ENCODE measurements around the gene TNFAIP1.
"Not testable (repeated sequence)": the region's sequence is repeated elsewhere in the genome, so short reads cannot be mapped to it uniquely, and the experiment has no call there.

The TNFAIP1 gene

DNA sequence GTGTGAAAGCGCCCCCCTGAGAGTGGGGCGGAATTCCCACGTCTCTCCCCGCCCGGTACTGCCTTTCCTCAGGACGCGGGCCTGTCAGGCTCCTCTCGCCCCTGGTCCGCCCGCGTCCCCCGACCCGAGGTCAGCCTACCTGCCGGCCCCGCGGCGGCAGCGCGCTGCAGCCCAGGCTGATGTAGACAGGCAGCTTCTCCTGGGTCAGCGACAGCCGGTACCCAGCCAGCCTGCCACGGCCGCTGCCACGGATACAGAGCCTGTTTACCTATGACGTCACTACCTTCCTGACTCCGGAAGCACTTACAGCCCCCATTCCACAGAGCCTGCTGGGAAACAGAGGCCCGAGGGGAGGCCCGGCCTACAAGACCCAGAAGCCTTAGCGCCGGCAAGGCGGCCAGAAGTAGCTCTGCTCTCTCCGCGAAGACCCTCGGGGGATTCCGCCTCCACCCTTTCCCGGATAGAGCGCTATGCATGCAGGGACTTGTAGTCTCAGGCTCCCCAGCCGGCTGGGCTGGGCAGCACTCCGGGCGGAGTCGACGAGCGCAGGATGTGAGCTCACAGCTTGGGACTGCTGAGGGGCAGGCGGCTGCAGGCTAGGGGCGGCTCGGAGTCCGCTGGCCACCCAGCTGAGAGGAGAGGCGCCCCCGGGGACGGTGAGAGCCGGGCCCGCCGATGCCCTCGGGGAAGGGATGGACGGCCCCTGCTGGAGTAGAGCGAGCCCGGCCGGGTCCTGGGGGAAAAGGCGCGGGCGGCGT is at the start of gene TNFAIP1, which contains the start of gene IFT20:
TNFAIP1 (plus strand) TSS at position 561 of the 758 bp plus-strand sequence. CDS start 3,761 bp downstream, outside the sequence.
IFT20 (minus strand) TSS at position 272 of the 758 bp plus-strand sequence. CDS start 3,487 bp downstream, outside the sequence.
- DNase-seq (ENCODE audit: low spot score): peak; percentile 87

DNA sequence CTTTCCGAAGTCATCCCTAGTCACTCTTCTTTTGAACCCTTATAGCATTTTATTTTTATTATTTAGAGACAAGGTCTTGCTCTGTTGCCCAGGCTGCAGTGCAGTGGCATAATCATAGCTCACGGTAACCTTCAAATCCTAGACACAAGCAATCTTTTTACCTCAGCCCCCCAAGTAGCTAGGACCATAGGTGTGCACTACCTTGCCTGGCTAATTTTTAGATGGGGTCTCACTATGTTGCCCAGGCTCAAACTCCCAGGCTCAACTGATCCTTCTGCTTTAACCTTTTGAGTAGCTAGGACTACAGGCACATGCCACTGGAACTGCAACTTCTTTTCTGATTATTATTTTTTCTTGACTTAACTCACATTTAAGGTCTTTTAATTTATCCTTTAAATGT is 49.6 kb upstream of the TNFAIP1 start:
- DNase-seq (ENCODE audit: low spot score): no peak

GRCh38 chr17:28290703-28291102 is 44.9 kb upstream of the TNFAIP1 start:
- no peak for DNase-seq (ENCODE audit: low spot score)

GRCh38 chr17:28291780-28292330 is 43.7 kb upstream of the TNFAIP1 start:
- DNase-seq (ENCODE audit: low spot score): no peak

DNA sequence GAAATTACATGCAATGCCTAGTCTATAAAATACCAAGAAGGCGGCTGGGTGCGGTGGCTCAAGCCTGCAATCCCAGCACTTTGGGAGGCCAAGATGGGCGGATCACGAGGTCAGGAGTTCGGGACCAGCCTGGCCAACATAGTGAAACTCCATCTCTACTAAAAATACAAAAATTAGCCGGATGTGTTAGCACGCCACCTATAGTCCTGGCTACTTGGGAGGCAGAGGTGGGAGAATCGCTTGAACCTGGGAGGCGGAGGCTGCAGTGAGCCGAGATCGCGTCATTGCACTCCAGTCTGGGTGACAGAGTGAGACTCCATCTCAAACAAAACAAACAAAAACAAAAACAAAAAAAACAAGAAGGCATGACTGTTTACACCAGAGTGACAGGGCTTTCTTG is 42.7 kb upstream of the TNFAIP1 start:
- DNase-seq (ENCODE audit: low spot score): not testable (repeated sequence)

GRCh38 chr17:28293994-28294393 is 41.6 kb upstream of the TNFAIP1 start:
- DNase-seq (ENCODE audit: low spot score): no peak

DNA sequence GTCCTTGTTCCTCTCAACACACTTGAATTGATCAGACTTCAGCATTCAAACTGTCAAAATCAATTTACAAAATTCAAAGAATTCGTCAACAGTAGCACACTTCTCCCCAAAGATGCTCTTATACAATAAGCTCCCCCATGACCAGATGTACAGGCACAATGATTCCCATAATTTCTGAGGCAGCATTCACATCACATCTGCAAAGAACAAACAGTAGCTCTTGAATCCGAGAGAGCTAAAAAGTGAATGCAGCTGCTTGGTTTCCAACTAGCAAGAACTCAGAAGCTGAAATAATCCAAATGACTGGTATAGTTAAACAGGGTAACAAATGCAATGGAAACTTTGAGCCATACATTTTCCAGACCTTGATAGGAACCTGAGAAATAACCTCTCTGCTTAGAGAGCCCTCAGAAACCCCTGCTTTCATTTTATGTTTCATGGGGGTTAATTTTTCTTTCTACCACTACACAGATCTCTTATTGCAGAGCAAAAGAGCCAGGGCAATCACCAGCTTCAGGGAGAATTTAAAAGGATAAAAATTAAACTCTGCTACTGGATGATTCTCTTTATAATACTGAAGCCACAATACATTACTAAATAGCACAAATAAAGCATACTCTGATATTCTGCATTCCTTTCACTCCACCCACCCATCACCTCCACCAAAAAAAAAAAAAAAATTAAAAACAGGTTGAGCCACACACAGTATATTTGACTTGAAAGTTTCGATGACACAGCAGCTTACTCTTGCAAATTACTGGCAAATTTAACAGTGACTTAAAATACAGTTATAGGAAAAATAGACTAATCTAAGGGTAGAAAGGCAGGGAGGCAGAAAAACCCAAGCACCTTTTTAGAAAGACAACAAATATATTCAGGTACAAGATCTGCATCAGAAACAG is 39.6 kb upstream of the TNFAIP1 start:
- no peak for DNase-seq (ENCODE audit: low spot score)

GRCh38 chr17:28298449-28298848 is 37.1 kb upstream of the TNFAIP1 start:
- no peak for DNase-seq (ENCODE audit: low spot score)

- DNase-seq (ENCODE audit: low spot score): no peak
Measured at GRCh38 chr17:28306954-28307401, 28.6 kb upstream of the TNFAIP1 start.

- DNase-seq (ENCODE audit: low spot score): no peak
Measured at GRCh38 chr17:28313841-28314240, 21.7 kb upstream of the TNFAIP1 start.

- no peak for DNase-seq (ENCODE audit: low spot score)
Measured at GRCh38 chr17:28315846-28316705, 19.5 kb upstream of the TNFAIP1 start.

GRCh38 chr17:28317099-28317965 is 18.2 kb upstream of the TNFAIP1 start:
- no peak for DNase-seq (ENCODE audit: low spot score)

GRCh38 chr17:28317966-28318758 is 17.4 kb upstream of the TNFAIP1 start:
- peak; percentile 32 for DNase-seq (ENCODE audit: low spot score)

DNA sequence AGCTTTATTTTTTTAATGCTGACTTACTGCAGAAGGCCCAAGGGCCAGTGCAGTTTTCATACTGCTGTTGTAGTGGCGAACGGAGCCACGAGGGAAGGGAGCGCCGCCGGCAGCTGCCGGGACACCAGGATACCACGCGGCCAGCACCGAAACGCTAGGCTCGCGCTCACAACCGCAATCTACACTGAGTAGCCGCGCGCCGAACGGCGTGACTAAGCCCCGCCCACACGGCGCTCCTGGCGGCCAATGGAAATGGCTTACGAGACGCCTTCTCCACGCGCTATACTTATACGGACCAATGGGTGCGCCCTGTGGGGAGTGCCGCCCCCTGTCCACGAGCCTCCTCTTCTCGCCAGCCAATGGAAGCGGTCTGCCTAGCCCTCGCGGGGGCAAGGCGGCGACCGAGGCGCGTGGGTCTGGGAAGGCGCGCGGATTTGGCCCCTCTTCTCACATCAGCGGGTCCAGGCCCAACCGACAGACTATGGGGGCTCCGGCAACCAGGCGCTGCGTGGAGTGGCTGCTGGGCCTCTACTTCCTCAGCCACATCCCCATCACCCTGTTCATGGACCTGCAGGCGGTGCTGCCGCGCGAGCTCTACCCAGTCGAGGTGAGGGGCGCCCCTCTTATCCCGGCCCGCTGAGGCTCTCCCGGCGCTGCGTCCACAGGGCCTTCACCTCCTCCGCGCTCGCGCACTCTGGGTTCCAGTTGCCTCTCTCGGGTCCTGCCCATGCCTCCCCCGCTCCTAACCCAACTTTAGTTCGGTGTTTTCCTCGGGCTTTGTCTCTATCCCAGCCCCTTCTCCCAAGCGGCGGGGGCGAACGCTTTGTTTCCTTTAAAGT is 16.6 kb upstream of the TNFAIP1 start, which contains the start of gene TMEM97:
TMEM97 (plus strand) TSS at position 442 of the 839 bp plus-strand sequence; CDS start at position 482, 40 bp downstream.
- DNase-seq (ENCODE audit: low spot score): peak; percentile 96

- DNase-seq (ENCODE audit: low spot score): no peak
Measured at GRCh38 chr17:28319598-28319935, 16.0 kb upstream of the TNFAIP1 start.

- no peak for DNase-seq (ENCODE audit: low spot score)
Measured at GRCh38 chr17:28320215-28321061, 15.1 kb upstream of the TNFAIP1 start.

- no peak for DNase-seq (ENCODE audit: low spot score)
Measured at GRCh38 chr17:28324267-28324745, 11.3 kb upstream of the TNFAIP1 start.

DNA sequence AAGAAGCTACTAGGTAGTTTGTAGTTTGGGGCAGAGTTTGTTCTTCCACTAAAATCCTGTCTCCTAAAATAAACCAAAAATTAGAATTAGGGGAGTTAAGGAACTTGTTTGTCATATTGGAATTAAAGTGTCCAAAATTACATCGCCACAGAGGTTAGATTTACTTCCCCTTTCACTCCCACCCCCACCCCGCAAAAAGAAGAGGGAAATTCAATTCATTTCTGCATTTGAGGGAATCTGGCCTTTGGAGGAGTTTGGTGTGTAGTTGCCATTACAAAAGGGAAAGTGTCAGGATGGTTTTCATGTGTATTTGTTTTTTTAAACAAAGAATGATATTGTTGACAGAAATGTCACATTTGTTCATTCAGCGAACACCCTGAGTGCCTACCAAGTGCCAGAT is 10.8 kb upstream of the TNFAIP1 start:
- DNase-seq (ENCODE audit: low spot score): no peak

Data from HuH-7.5 (cell line).